HUES64 (cell line): ENCODE results near the gene ZCCHC4.
"Not testable (repeated sequence)": the region's sequence is repeated elsewhere in the genome, so short reads cannot be mapped to it uniquely, and the experiment has no call there.

ENCODE experiments used
- H3K27ac ChIP-seq: 2 replicates; pipeline ENCODE4 v1.7.0; 2013; ENCODE audit warnings: low read depth, low read length, inconsistent platforms
- H3K27me3 ChIP-seq: 2 replicates; pipeline ENCODE4 v1.6.1; 2013; ENCODE audit warnings: mild to moderate bottlenecking, low read length; ENCODE audit not compliant: insufficient read depth
- H3K36me3 ChIP-seq: 2 replicates; pipeline ENCODE4 v1.6.1; 2013; ENCODE audit warnings: mild to moderate bottlenecking, low read length; ENCODE audit not compliant: insufficient read depth
- H3K4me1 ChIP-seq: 2 replicates; pipeline ENCODE4 v1.6.1; 2013; ENCODE audit warnings: mild to moderate bottlenecking, low read length, moderate library complexity; ENCODE audit not compliant: insufficient read depth
- H3K4me3 ChIP-seq: 2 replicates; pipeline ENCODE4 v1.5.1; 2013; ENCODE audit warnings: mild to moderate bottlenecking, low read length, moderate library complexity
- H3K9ac ChIP-seq: 2 replicates; pipeline ENCODE4 v1.6.1; 2013; ENCODE audit warnings: mild to moderate bottlenecking, low read depth, low read length
- H3K9me3 ChIP-seq: 2 replicates; pipeline ENCODE4 v1.6.1; 2013; ENCODE audit warnings: low read depth, low read length; ENCODE audit not compliant: insufficient read depth
- WGBS: fragments of 150-250, 120-280 bp; methylation state at CpG from one replicate; pipeline ENCODE4 v1.1.7; 2013; ENCODE audit warnings: missing lambda C conversion rate; 5-methylcytosine and 5-hydroxymethylcytosine counted together

Gene ZCCHC4

GRCh38 chr4:25321703-25322102 lies 9.1 kb downstream of the ZCCHC4 start:
- no peak overlapping the region for H3K27ac ChIP-seq
- no peak overlapping the region for H3K9ac ChIP-seq
- H3K36me3 ChIP-seq: peaks cover 29% of the 10 kb centered on the region
- no peak overlapping the region for H3K4me3 ChIP-seq
- WGBS: 90% methylated on average over 3 of the region's 3 CpGs
- 0 out of 2 replicates have a peak, but pooled peaks cover 4% of the 10 kb centered on the region for H3K4me1 ChIP-seq
- no peaks in the 10 kb centered on the region for H3K27me3 ChIP-seq
- no peaks in the 10 kb centered on the region for H3K9me3 ChIP-seq

- WGBS: 97% methylated on average over 3 of the region's 3 CpGs
- not testable (repeated sequence) for H3K27ac ChIP-seq, H3K4me1 ChIP-seq
Observed at GRCh38 chr4:25328463-25328862, 15.9 kb downstream of the ZCCHC4 start.

DNA sequence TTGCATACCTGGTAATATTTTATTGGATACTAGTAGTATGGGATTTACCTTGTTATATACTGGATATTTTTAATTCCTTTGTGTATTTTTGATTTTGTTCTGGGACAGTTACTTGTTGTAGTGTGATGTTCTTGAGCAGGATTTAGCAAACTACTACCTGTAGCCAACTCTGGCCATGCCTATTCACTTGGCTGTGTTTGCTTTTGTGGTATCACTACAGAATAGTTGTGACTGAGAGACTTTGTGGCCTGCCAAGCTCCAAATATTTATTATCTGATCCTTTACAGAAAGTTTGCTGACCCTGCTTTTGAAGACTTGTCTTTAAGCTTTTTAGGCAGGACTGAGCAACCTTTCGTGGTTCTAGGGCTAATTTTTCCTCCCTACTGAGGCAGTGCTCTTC lies 17.8 kb downstream of the ZCCHC4 start:
- WGBS: 87% methylated on average over 1 of the region's 1 CpG
- Histone ChIP-seq H3K27ac (no peak overlapping the region), H3K27me3 (no peaks in the 10 kb centered on the region), H3K4me1 (no peaks in the 10 kb centered on the region), H3K4me3 (no peak overlapping the region), H3K9ac (no peak overlapping the region), H3K9me3 (no peaks in the 10 kb centered on the region), H3K36me3 (no peaks in the 10 kb centered on the region; the same call in 1 of the 2 replicates)

More at GRCh38 chr4:25328463-25328862, 15.9 kb downstream of the ZCCHC4 start:
- not testable (repeated sequence) for H3K4me3 ChIP-seq, H3K9me3 ChIP-seq, H3K27me3 ChIP-seq, H3K36me3 ChIP-seq, H3K9ac ChIP-seq

GRCh38 chr4:25330905-25331808 lies 18.6 kb downstream of the ZCCHC4 start:
- WGBS: 94% methylated on average over 12 of the region's 12 CpGs
- no peak overlapping the region for H3K4me3 ChIP-seq

GRCh38 chr4:25343671-25344070 lies 31.1 kb downstream of the ZCCHC4 start:
- 100% methylated on average over 2 of the region's 2 CpGs for WGBS
- Histone ChIP-seq H3K4me3 (no peak overlapping the region), H3K36me3 (peaks cover 2% of the 10 kb centered on the region; the same call in 1 of the 2 replicates)

More at GRCh38 chr4:25330905-25331808, 18.6 kb downstream of the ZCCHC4 start:
- Histone ChIP-seq H3K4me1 (no peaks in the 10 kb centered on the region), H3K27ac (no peak overlapping the region), H3K27me3 (no peaks in the 10 kb centered on the region), H3K36me3 (peaks cover 6% of the 10 kb centered on the region), H3K9ac (no peak overlapping the region), H3K9me3 (no peaks in the 10 kb centered on the region)

GRCh38 chr4:25345744-25346143 lies 33.2 kb downstream of the ZCCHC4 start:
- 92% methylated on average over 5 of the region's 5 CpGs for WGBS
- no peak overlapping the region for H3K27ac ChIP-seq
- H3K9ac ChIP-seq: no peak overlapping the region
- no peak overlapping the region for H3K4me3 ChIP-seq
- H3K36me3 ChIP-seq: peaks cover 8% of the 10 kb centered on the region
- H3K4me1 ChIP-seq: no peaks in the 10 kb centered on the region
- H3K9me3 ChIP-seq: no peaks in the 10 kb centered on the region; the same call in 1 of the 2 replicates
- H3K27me3 ChIP-seq: no peaks in the 10 kb centered on the region

More at GRCh38 chr4:25343671-25344070, 31.1 kb downstream of the ZCCHC4 start:
- no peaks in the 10 kb centered on the region; the same call in 1 of the 2 replicates for H3K9me3 ChIP-seq
- no peaks in the 10 kb centered on the region for H3K4me1 ChIP-seq
- no peaks in the 10 kb centered on the region for H3K27me3 ChIP-seq
- no peak overlapping the region for H3K27ac ChIP-seq
- no peak overlapping the region for H3K9ac ChIP-seq

DNA sequence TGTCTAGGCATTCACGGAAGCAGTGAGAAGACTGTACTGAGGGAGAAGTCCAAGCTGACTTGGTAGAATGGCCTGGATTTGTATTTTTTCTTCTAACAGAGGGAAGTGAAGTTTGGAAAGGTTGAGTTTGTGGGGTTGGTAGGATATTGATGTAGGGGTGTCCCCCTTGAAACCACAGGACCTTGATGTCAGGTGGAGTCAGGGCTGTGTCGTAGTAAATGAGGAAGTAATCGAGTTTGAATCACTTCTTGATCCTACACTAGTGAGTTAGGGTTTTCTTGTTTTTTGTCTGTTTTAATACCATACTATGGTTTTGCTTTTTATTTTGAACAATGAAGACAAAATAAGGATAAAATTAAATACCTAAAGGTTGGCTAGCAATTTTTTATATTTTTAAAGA lies 34.3 kb downstream of the ZCCHC4 start:
- 95% methylated on average over 2 of the region's 3 CpGs for WGBS
- no peak overlapping the region for H3K4me3 ChIP-seq
- H3K27ac ChIP-seq: no peak overlapping the region
- H3K4me1 ChIP-seq: no peaks in the 10 kb centered on the region; the same call in 1 of the 2 replicates
- no peaks in the 10 kb centered on the region; the same call in 1 of the 2 replicates for H3K9me3 ChIP-seq
- peaks cover 8% of the 10 kb centered on the region; the same call in 1 of the 2 replicates for H3K36me3 ChIP-seq
- no peak overlapping the region for H3K9ac ChIP-seq
- no peaks in the 10 kb centered on the region for H3K27me3 ChIP-seq

- Histone ChIP-seq H3K9ac (no peak overlapping the region), H3K4me1 (no peaks in the 10 kb centered on the region; the same call in 1 of the 2 replicates), H3K27ac (no peak overlapping the region), H3K36me3 (peaks cover 8% of the 10 kb centered on the region; the same call in 1 of the 2 replicates), H3K27me3 (no peaks in the 10 kb centered on the region), H3K4me3 (no peak overlapping the region), H3K9me3 (no peaks in the 10 kb centered on the region; the same call in 1 of the 2 replicates)
- 93% methylated on average over 2 of the region's 2 CpGs for WGBS
Observed at GRCh38 chr4:25347473-25347872, 34.9 kb downstream of the ZCCHC4 start.

DNA sequence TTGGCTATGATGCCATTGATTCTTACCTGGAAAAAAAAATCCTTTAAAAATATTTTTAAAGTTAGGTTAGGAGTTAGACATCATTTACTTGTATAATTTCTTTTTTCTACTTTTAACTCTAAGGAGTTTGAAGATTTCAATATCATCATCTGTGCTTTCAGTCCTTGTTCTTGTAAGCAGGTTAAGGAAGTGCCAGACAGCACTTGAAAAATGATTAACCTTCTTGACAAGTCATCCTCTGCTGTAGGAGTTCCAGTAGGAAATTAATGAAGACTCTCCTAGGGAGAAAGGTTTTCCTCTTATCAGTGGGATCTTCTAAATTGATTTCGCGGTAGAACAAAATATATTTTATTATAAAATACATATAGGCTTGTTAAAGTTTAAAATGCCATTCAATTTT lies 35.4 kb downstream of the ZCCHC4 start:
- Histone ChIP-seq H3K27ac (no peak overlapping the region), H3K9me3 (no peaks in the 10 kb centered on the region; the same call in 1 of the 2 replicates), H3K27me3 (no peaks in the 10 kb centered on the region), H3K4me1 (no peaks in the 10 kb centered on the region; the same call in 1 of the 2 replicates), H3K36me3 (peaks cover 8% of the 10 kb centered on the region; the same call in 1 of the 2 replicates), H3K4me3 (no peak overlapping the region), H3K9ac (no peak overlapping the region)
- no CpG with 5 or more reads among the region's 2 CpGs for WGBS

GRCh38 chr4:25350561-25350960 lies 38.0 kb downstream of the ZCCHC4 start:
- WGBS: 97% methylated on average over 2 of the region's 2 CpGs
- Histone ChIP-seq H3K4me1 (no peaks in the 10 kb centered on the region; the same call in 1 of the 2 replicates), H3K9ac (no peak overlapping the region), H3K4me3 (no peak overlapping the region), H3K27ac (no peak overlapping the region), H3K27me3 (no peaks in the 10 kb centered on the region), H3K36me3 (peaks cover 6% of the 10 kb centered on the region; the same call in 1 of the 2 replicates), H3K9me3 (no peaks in the 10 kb centered on the region)

- no peaks in the 10 kb centered on the region for H3K9me3 ChIP-seq
- 61% methylated on average over 4 of the region's 4 CpGs for WGBS
- H3K36me3 ChIP-seq: peaks cover 8% of the 10 kb centered on the region; the same call in 1 of the 2 replicates
- H3K4me1 ChIP-seq: no peaks in the 10 kb centered on the region; the same call in 1 of the 2 replicates
- H3K27ac ChIP-seq: no peak overlapping the region
- no peak overlapping the region for H3K4me3 ChIP-seq
- no peak overlapping the region for H3K9ac ChIP-seq
- no peaks in the 10 kb centered on the region for H3K27me3 ChIP-seq
Observed at GRCh38 chr4:25351777-25352416, 39.3 kb downstream of the ZCCHC4 start.
